NCI-H1436 treated with DMSO at 0.1 percent for 48 hours (cell line): ENCODE measurements around the gene TRMT2A.
"Not testable (repeated sequence)": the region's sequence is repeated elsewhere in the genome, so short reads cannot be mapped to it uniquely, and the experiment has no call there.

ENCODE experiments used
- DNase-seq: peaks from one replicate; lab custom pipeline; 2025; lab: John Stamatoyannopoulos, UW

The TRMT2A gene

GRCh38 chr22:20086101-20086599 lies 30.9 kb downstream of the TRMT2A start:
- DNase-seq, result no peak

GRCh38 chr22:20085651-20086050 lies 31.4 kb downstream of the TRMT2A start:
- DNase-seq, result no peak

GRCh38 chr22:20084547-20085413 lies 32.2 kb downstream of the TRMT2A start:
- no peak for DNase-seq

- DNase-seq, result no peak
These were observed 33.0 kb downstream of the TRMT2A start for GRCh38 chr22:20083891-20084546.

DNA sequence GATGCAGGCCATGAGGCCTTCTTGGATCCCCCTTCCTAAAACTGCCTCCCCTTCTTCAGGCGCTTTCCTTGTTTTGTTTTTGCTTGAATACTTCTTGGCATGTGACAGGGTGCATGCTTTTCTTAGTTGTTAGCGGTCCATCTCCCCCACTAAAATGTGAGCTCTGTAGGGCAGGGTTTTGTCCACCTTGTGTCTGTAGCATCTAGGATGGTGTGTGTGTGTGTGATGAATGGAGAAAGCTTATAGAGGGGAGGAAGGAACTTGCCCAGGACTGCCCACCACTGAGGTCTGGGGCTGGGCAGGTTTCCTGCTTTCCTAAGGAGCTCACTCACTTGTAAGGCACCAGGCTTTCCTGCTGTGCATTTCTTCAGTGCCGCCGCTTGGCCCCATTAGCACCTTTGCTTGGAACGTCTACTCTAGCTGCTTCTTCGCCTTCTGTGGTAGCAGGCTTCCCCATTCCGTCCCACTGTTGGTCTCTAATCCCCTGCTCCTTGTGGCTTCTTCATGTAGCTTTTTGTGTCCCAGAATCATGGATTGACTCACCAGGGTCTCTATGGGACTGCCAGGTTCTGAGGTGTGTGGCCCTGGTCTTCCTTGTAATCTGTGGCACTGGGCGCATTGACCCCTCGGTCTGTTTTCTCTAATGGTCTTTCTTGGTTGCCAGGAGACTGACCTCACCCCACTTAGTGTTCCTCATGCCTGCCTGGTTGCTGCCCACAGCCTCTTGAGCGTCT lies 33.7 kb downstream of the TRMT2A start:
- DNase-seq, result no peak

- no peak for DNase-seq
These were observed 36.0 kb downstream of the TRMT2A start for GRCh38 chr22:20080776-20081654.

DNA sequence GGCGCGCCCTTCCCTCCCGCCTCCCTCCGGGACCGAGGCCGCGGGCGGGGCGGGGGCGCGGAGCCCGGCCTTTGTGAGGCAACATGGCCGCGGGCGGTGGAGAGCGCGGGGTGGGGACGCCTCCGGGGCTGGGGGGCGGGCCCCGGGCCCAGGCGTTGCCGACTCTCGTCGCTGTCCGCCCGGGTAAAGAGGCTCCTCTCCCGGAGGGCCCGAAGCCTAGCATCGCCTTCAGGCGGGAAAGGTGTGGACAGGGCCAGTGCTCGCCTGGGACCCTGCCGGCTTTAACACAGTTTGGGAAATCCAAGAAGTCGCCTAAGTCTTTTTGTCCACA lies 36.6 kb downstream of the TRMT2A start:
- no peak for DNase-seq

DNA sequence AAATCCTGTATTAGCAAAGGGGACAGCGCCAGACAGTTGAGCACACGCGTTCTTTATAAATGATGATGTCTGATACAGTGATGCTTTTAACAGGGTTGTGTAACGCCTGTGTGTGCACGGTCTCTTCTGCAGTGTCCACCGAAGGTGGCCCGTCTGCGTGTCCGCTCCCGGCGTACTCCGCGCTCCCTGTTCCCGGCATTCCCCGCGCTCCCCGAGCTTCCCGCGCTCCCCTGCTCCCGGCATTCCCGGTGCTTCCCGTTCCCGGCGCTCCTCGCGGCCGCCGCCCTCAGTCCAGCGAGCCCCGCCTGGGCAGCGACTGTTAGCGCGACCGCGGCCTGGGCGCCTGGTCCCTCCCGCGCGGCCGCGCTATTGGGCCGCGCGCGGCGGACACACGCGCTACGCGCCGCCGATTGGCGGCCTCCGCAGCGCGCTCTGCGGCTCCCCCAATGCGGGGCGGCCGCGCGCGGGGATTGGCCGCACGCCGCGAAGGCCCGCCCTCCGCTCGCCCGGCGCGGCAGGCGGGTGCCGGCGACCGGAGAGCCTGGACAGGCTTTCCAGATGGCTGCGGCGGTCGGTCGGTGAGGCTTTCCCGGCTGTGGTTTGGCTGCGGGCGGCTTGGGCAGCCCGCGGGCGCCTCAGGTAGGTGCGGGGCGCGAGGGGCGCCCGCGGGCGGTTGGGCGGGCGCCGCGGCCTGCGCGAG lies 37.1 kb downstream of the TRMT2A start, which contains the start of gene DGCR8:
Gene DGCR8 (plus strand): TSS at position 497 of the 700 bp plus-strand sequence. CDS start 5,723 bp downstream, outside the sequence.
- DNase-seq, result peak; percentile 49

GRCh38 chr22:20076627-20077172 lies 40.3 kb downstream of the TRMT2A start:
- DNase-seq, result no peak

GRCh38 chr22:20071524-20071972 lies 45.5 kb downstream of the TRMT2A start:
- DNase-seq, result no peak

- DNase-seq, result no peak
These were observed 47.5 kb downstream of the TRMT2A start for GRCh38 chr22:20069331-20070042.

DNA sequence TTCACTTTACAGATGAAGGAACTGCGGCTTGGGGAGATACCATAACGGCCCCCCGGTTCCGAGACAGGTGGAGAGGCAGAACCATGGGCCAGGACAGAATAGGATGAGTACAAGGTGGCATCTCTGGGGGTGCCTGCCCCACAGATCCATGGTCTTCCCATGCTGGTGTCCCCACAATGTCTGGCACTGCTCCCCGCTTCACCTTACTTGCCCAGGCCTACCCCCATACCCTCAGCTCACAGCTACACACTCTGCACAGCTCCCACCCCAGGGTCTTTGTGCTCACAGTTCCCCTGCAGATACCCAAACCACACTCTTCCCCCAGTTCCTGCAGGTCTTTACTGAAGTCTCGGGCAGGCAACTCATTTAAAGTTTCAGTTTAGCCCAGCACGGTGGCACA lies 48.4 kb downstream of the TRMT2A start:
- no peak for DNase-seq

DNA sequence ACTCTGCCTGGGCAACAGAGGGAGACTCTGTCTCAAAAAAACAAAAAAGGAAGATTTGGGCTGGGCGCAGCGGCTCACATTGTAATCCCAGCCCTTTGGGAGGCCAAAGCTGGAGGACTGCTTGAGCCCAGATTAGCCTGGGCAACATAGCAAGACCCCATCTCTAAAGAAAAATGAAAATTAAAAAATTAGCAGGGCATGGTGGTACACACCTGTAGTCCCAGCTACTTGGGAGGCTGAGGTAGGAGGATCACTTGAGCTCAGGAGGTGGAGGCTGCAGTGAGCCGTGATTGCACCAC lies 49.7 kb downstream of the TRMT2A start:
- not testable (repeated sequence) for DNase-seq

GRCh38 chr22:20066617-20067383 lies 50.2 kb downstream of the TRMT2A start:
- no peak for DNase-seq

- no peak for DNase-seq
These were observed 51.0 kb downstream of the TRMT2A start for GRCh38 chr22:20065896-20066616.

DNA sequence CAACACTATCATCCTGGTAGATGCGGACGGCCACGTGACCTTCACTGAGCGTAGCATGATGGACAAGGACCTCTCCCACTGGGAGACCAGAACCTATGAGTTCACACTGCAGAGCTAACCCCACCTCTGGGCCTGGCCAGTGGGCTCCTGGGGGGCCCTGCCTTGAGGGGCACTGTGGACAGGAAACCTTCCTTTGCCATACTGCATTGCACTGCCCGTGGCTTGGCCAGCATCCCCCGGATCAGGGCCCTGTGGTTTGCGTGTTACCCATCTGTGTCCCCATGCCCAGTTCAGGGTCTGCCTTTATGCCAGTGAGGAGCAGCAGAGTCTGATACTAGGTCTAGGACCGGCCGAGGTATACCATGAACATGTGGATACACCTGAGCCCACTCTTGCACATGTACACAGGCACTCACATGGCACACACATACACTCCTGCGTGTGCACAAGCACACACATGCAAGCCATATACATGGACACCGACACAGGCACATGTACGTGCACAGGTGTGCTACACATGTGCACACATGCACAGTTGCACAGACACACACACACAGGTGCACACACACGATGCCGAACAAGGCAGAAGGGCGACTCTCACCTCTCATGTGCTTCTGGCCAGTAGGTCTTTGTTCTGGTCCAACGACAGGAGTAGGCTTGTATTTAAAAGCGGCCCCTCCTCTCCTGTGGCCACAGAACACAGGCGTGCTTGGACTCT lies 52.3 kb downstream of the TRMT2A start:
- DNase-seq, result no peak

DNA sequence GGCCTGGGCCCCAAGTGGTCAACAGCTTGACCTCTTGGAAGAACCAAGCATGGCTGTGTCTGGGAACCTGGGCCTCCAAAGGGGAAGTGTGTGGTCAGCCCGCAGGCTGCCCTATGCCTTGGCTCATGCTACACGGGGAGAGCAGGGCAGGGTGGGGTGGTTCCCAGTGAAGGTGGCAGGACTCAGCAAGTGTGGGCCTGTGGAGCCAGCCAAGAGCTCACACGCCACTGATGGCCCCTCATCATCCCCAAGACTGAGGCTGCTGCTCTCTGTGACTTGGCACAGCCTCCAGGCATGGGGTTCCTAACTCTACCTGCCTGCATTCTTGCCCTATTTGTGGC lies 52.9 kb downstream of the TRMT2A start:
- no peak for DNase-seq
